Measurements from ENCODE around the gene TRMT2B. TPM values are rescaled to one million over a fixed set of nuclear protein-coding genes. Genes with fewer than 3 reads are reported as not detected.

TRMT2B gene
- total and polyA plus RNA-seq, 3 donors from 2014 or later = 7.0 to 17.0 (median 13.3) TPM

- no peak for DNase-seq
- intact Hi-C loops (cut with DNase I; ENCODE audit: low total_unique reads) = no loop called here
- H3K4me3 ChIP-seq = no peak overlapping the region
These were observed 42.8 kb downstream of the TRMT2B start for GRCh38 chrX:101009090-101009489.

GRCh38 chrX:100999451-100999850, 52.5 kb downstream of the TRMT2B start:
- intact Hi-C loops (cut with DNase I; ENCODE audit: low total_unique reads) = no loop called here
- 71 to 96% methylated on average over 1 to 2 of the region's 2 CpGs for WGBS, 2 donors
- DNase-seq = no peak
- no peaks in the 10 kb centered on the region for H3K36me3 ChIP-seq (ENCODE audit: low read depth, missing control alignments)
- no peaks in the 10 kb centered on the region for H3K4me1 ChIP-seq
- H3K27me3 ChIP-seq = no peaks in the 10 kb centered on the region
- TF ChIP-seq POLR2A (IDR thresholded peaks at IDR 0.05) (no peak), CTCF (IDR thresholded peaks at IDR 0.05) (no peak)
- H3K4me3 ChIP-seq = no peak overlapping the region
- H3K27ac ChIP-seq = no peak overlapping the region
- no peaks in the 10 kb centered on the region for H3K9me3 ChIP-seq

More at GRCh38 chrX:101009090-101009489, 42.8 kb downstream of the TRMT2B start:
- Histone ChIP-seq H3K9me3 (no peaks in the 10 kb centered on the region), H3K36me3 (ENCODE audit: low read depth, missing control alignments) (no peaks in the 10 kb centered on the region), H3K27ac (no peak overlapping the region), H3K27me3 (no peaks in the 10 kb centered on the region), H3K4me1 (no peaks in the 10 kb centered on the region)
- TF ChIP-seq POLR2A (IDR thresholded peaks at IDR 0.05) = no peak
- no peak for TF ChIP-seq CTCF (IDR thresholded peaks at IDR 0.05)

GRCh38 chrX:100995469-100995868, 56.4 kb downstream of the TRMT2B start:
- Histone ChIP-seq H3K4me3 (no peak overlapping the region), H3K4me1 (no peaks in the 10 kb centered on the region), H3K27me3 (no peaks in the 10 kb centered on the region), H3K9me3 (no peaks in the 10 kb centered on the region), H3K27ac (no peak overlapping the region), H3K36me3 (ENCODE audit: low read depth, missing control alignments) (no peaks in the 10 kb centered on the region)
- no peak for TF ChIP-seq POLR2A (IDR thresholded peaks at IDR 0.05)
- TF ChIP-seq CTCF (IDR thresholded peaks at IDR 0.05) = no peak
- 57 to 96% methylated on average over 1 to 5 of the region's 5 CpGs for WGBS, 2 donors
- intact Hi-C loops (cut with DNase I; ENCODE audit: low total_unique reads) = no loop called here
- DNase-seq = no peak

GRCh38 chrX:100994352-100995281, 57.3 kb downstream of the TRMT2B start:
- no peak overlapping the region for H3K4me3 ChIP-seq
- 86 to 90% methylated on average over 4 to 5 of the region's 5 CpGs for WGBS, 2 donors
- H3K36me3 ChIP-seq (ENCODE audit: low read depth, missing control alignments) = no peaks in the 10 kb centered on the region
- H3K4me1 ChIP-seq = no peaks in the 10 kb centered on the region
- intact Hi-C loops (cut with DNase I; ENCODE audit: low total_unique reads) = no loop called here
- no peak for DNase-seq
- no peak overlapping the region for H3K27ac ChIP-seq
- TF ChIP-seq CTCF (IDR thresholded peaks at IDR 0.05) (no peak), POLR2A (IDR thresholded peaks at IDR 0.05) (no peak)
- H3K27me3 ChIP-seq = no peaks in the 10 kb centered on the region
- H3K9me3 ChIP-seq = no peaks in the 10 kb centered on the region

GRCh38 chrX:100990139-100990538, 61.8 kb downstream of the TRMT2B start:
- DNase-seq = no peak
- H3K36me3 ChIP-seq (ENCODE audit: low read depth, missing control alignments) = no peaks in the 10 kb centered on the region
- no peak overlapping the region for H3K27ac ChIP-seq
- 75 to 85% methylated on average over 2 of the region's 2 CpGs for WGBS, 2 donors
- H3K9me3 ChIP-seq = no peaks in the 10 kb centered on the region
- intact Hi-C loops (cut with DNase I; ENCODE audit: low total_unique reads) = no loop called here
- no peak overlapping the region for H3K4me3 ChIP-seq
- no peaks in the 10 kb centered on the region for H3K27me3 ChIP-seq
- H3K4me1 ChIP-seq = no peaks in the 10 kb centered on the region
- TF ChIP-seq POLR2A (IDR thresholded peaks at IDR 0.05) (no peak), CTCF (IDR thresholded peaks at IDR 0.05) (no peak)

Measured in testis (tissue), 3 donors.